B cell (primary cell): ENCODE results near the gene BICDL1.

Experiments used
- EZH2 ChIP-seq: IDR thresholded peaks from 2 replicates; pipeline ENCODE4 v1.6.1; 2012; ENCODE audit warnings: borderline replicate concordance, low read depth, mild to moderate bottlenecking, moderate library complexity, low read length; ENCODE audit not compliant: insufficient read depth, poor library complexity, severe bottlenecking
- TF ChIP-seq, protein P1 (sequence below): fragments of 200-600 bp; IDR thresholded peaks from one replicate; pipeline ENCODE4 v1.8.0; 2022; ENCODE audit warnings: antibody characterized with exemption, mild to moderate bottlenecking

DNA sequence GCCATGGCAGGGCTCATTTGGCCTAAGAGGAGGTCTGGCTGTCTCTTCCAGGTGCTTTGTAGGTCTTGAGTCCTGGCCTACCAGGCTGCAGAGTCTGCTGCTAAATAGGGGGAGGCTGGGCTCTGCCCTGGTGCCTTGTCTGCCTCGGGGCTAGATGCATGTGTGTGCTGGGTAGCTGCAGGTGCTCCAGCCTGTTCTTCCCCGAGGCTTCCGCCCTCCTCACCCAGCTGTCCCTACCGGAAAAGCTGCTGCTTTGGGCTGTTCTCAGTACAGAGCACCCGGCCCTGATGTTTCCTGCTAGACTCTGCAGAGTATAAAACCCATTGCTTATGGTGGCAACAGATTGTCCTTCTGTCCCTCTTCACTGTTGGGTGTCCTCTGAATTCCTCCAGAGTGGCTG, 89.8 kb downstream of the BICDL1 start:
- TF ChIP-seq, protein P1, sequence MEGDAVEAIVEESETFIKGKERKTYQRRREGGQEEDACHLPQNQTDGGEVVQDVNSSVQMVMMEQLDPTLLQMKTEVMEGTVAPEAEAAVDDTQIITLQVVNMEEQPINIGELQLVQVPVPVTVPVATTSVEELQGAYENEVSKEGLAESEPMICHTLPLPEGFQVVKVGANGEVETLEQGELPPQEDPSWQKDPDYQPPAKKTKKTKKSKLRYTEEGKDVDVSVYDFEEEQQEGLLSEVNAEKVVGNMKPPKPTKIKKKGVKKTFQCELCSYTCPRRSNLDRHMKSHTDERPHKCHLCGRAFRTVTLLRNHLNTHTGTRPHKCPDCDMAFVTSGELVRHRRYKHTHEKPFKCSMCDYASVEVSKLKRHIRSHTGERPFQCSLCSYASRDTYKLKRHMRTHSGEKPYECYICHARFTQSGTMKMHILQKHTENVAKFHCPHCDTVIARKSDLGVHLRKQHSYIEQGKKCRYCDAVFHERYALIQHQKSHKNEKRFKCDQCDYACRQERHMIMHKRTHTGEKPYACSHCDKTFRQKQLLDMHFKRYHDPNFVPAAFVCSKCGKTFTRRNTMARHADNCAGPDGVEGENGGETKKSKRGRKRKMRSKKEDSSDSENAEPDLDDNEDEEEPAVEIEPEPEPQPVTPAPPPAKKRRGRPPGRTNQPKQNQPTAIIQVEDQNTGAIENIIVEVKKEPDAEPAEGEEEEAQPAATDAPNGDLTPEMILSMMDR, result no peak
- TF ChIP-seq EZH2, result no peak
